ENCODE data around the gene KCTD16.
A peak's percentile ranks its signal among the peaks of the same experiment; 100 is the strongest.

The KCTD16 gene

DNA sequence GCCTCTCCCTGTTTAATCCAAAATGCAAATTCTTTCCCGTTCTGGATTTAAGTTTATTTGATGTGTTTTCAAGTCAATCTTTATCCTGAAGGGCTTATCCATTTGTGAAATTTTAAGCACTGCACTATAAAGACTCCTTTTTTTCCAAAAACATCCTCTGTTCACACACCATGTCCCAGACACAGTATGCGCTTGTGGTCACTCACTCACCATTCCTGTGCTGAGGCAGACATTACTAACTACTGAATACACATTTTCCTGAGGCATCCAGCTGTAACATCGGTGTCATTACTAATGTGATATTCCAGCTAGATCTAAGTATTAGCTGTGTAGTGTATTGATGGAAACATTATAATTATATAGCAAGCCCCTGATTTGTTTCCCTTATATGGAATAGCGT lies 298.4 kb downstream of the KCTD16 start:
- in situ Hi-C loops (cut with HindIII; ENCODE audit: low pct_ligation_motif_present, low sequenced_read_pairs): no loop called here
- H3K36me3 ChIP-seq (replicated peaks): no peaks in the 10 kb centered on the region
- H3K4me3 ChIP-seq (ENCODE audit: low read depth, low read length): no peak overlapping the region
- no peak overlapping the region for H3K27ac ChIP-seq
- DNase-seq: no peak
- no peaks in the 10 kb centered on the region for H3K27me3 ChIP-seq (replicated peaks)
- TF ChIP-seq, protein P1, sequence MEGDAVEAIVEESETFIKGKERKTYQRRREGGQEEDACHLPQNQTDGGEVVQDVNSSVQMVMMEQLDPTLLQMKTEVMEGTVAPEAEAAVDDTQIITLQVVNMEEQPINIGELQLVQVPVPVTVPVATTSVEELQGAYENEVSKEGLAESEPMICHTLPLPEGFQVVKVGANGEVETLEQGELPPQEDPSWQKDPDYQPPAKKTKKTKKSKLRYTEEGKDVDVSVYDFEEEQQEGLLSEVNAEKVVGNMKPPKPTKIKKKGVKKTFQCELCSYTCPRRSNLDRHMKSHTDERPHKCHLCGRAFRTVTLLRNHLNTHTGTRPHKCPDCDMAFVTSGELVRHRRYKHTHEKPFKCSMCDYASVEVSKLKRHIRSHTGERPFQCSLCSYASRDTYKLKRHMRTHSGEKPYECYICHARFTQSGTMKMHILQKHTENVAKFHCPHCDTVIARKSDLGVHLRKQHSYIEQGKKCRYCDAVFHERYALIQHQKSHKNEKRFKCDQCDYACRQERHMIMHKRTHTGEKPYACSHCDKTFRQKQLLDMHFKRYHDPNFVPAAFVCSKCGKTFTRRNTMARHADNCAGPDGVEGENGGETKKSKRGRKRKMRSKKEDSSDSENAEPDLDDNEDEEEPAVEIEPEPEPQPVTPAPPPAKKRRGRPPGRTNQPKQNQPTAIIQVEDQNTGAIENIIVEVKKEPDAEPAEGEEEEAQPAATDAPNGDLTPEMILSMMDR (IDR thresholded peaks at IDR 0.05; ENCODE audit: low read depth, low read length, missing control alignments): no peak

DNA sequence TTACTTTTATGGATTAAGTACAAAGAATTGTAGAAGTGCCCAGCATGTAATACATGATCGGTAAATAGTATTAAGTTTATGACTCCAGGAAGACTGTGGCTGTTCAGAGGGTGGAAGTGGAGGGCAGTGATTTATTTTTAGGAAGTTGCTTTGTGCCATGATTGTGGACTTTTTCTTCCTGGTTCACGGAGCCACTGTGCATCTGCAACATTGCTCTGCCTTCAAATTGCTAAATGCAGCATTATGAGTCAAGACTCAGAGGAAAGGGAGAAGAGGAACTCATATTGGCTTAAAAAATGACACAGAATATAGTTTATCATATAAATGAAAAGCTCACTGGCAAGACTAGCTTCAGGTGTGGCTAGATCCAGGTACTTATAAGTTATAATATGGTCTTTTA lies 301.5 kb downstream of the KCTD16 start:
- Histone ChIP-seq H3K27ac (no peak overlapping the region), H3K27me3 (replicated peaks) (no peaks in the 10 kb centered on the region), H3K4me3 (ENCODE audit: low read depth, low read length) (no peak overlapping the region), H3K36me3 (replicated peaks) (no peaks in the 10 kb centered on the region)
- in situ Hi-C loops (cut with HindIII; ENCODE audit: low pct_ligation_motif_present, low sequenced_read_pairs): no loop called here
- TF ChIP-seq, protein P1 (IDR thresholded peaks at IDR 0.05; ENCODE audit: low read depth, low read length, missing control alignments): no peak
- no peak for DNase-seq

DNA sequence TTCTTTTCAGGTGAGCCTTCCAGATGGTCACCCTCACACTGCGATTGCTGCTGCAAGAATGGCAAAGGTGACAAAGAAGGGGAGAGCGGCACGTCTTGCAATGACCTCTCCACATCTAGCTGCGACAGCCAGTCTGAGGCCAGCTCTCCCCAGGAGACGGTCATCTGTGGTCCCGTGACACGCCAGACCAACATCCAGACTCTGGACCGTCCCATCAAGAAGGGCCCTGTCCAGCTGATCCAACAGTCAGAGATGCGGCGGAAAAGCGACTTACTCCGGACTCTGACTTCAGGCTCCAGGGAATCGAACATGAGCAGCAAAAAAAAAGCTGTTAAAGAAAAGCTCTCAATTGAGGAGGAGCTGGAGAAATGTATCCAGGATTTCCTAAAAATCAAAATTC lies 303.0 kb downstream of the KCTD16 start:
- Histone ChIP-seq H3K36me3 (replicated peaks) (no peaks in the 10 kb centered on the region), H3K27me3 (replicated peaks) (no peaks in the 10 kb centered on the region), H3K4me3 (ENCODE audit: low read depth, low read length) (no peak overlapping the region), H3K27ac (no peak overlapping the region)
- no peak for DNase-seq
- TF ChIP-seq, protein P1 (IDR thresholded peaks at IDR 0.05; ENCODE audit: low read depth, low read length, missing control alignments): no peak
- in situ Hi-C loops (cut with HindIII; ENCODE audit: low pct_ligation_motif_present, low sequenced_read_pairs): no loop called here

DNA sequence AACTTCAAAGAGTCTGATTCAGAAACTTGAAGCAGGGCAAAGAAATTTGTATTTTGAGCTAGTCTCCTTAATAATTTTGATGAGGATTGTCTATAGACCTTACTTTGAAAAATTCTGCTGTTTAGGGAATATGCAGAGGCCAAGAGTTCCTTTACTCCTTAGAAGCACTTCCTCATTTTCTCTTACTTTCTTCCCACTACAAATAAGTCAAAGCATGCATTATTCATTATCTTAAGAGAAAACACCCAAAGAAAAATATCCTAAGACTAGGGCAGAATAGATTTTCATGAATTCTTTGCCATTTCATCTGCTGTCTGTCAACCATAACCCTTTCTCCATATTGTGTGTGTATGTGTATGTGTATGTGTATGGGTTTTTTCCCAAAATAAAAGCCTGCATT lies 307.9 kb downstream of the KCTD16 start:
- Histone ChIP-seq H3K27me3 (replicated peaks) (no peaks in the 10 kb centered on the region), H3K36me3 (replicated peaks) (no peaks in the 10 kb centered on the region), H3K27ac (no peak overlapping the region), H3K4me3 (ENCODE audit: low read depth, low read length) (no peak overlapping the region)
- in situ Hi-C loops (cut with HindIII; ENCODE audit: low pct_ligation_motif_present, low sequenced_read_pairs): no loop called here
- DNase-seq: no peak
- TF ChIP-seq, protein P1 (IDR thresholded peaks at IDR 0.05; ENCODE audit: low read depth, low read length, missing control alignments): no peak

DNA sequence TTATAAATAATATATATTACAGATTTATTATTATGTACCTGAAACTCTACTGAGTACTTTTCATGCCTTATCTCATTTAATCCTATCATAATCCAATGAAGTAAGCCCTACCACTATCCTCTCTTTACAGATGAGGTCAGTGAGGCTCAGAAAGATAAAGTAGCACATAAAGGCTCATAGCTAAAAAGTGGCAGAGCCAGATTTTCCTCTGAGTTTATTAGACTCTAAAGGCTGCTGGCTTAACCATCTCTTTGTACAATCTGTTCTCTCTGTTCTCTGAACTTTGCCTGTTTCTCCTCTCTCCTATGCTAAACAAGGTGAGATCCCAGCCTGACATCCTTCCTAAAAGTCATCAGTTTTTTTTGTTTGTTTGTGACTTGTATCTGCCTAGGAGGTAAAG lies 311.2 kb downstream of the KCTD16 start:
- no peaks in the 10 kb centered on the region for H3K27me3 ChIP-seq (replicated peaks)
- TF ChIP-seq, protein P1 (IDR thresholded peaks at IDR 0.05; ENCODE audit: low read depth, low read length, missing control alignments): no peak
- H3K27ac ChIP-seq: no peak overlapping the region
- no peak for DNase-seq
- in situ Hi-C loops (cut with HindIII; ENCODE audit: low pct_ligation_motif_present, low sequenced_read_pairs): no loop called here
- no peak overlapping the region for H3K4me3 ChIP-seq (ENCODE audit: low read depth, low read length)
- H3K36me3 ChIP-seq (replicated peaks): no peaks in the 10 kb centered on the region

DNA sequence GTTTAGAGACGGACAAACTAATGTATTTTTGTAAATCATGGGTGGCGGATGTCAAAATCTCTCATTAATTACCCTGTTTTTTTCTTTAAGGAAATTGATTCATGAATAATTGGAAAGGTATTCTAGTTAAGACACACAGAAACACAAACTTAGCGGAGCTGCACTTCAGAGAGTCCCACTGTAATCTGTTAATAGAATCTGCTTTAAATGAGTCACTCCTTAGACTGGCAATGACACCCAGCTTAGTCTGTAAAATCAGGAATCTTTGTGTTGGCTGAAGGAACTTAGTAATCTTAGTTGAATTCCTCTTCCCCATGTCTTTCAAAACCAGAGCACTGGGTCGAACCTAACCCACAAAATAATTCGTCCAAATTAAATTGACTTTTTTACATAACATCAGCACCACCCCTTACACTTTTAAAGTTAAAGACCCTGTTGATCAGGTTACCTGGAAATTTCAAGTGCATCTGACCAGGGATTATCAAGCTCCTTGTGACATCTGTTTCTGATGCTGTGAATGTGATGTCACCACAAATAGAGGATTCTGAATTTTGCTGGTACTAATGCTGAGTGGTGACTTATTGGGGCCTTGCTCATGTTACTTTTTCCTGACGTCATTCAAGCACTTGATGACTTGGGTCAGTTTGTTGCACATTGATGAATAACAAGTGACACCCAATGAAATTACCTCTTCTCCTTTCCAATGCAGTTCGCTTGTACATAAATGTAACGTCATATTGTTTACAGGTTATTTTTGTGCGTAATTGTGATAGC lies 313.6 kb downstream of the KCTD16 start:
- Histone ChIP-seq H3K4me3 (ENCODE audit: low read depth, low read length) (no peak overlapping the region), H3K27me3 (replicated peaks) (no peaks in the 10 kb centered on the region), H3K36me3 (replicated peaks) (no peaks in the 10 kb centered on the region), H3K27ac (no peak overlapping the region)
- DNase-seq: peak; percentile 24
- TF ChIP-seq, protein P1 (IDR thresholded peaks at IDR 0.05; ENCODE audit: low read depth, low read length, missing control alignments): no peak
- in situ Hi-C loops (cut with HindIII; ENCODE audit: low pct_ligation_motif_present, low sequenced_read_pairs): no loop called here

Measured in brain microvascular endothelial cell (primary cell).